CD14-positive monocyte (primary cell): ENCODE data around the gene ZNF281. TPM values are rescaled to one million over a fixed set of nuclear protein-coding genes. Genes with fewer than 3 reads are reported as not detected.

ENCODE experiments used
- DNase-seq, 3 donors: peaks; one replicate each; pipeline ENCODE4 v3.0.0-alpha.2; 2011 to 2022
- H2AFZ ChIP-seq: 2 replicates; pipeline ENCODE4 v1.6.0; 2012; ENCODE audit warnings: mild to moderate bottlenecking, low read depth, low read length, inconsistent platforms; ENCODE audit not compliant: insufficient read depth, poor library complexity, severe bottlenecking
- H3K27ac ChIP-seq, 2 donors: 1 replicate in 1 of 2; 2 replicates in 1 of 2; pipeline ENCODE4 v1.5.1; 2012 to 2013; ENCODE audit warnings: low read length in 2 of 2, control low read depth in 1 of 2, inconsistent platforms in 1 of 2, low read depth in 1 of 2, mild to moderate bottlenecking in 1 of 2
- H3K27me3 ChIP-seq, 2 donors: one replicate each; pipeline versions ENCODE4 v1.6.0 to v1.6.1; 2011 to 2013; ENCODE audit warnings: low read length in 2 of 2; ENCODE audit not compliant: control insufficient read depth in 2 of 2, insufficient read depth in 2 of 2
- H3K36me3 ChIP-seq, 2 donors: replicated peaks in 1 of 2; 1 replicate in 1 of 2; 2 replicates in 1 of 2; pipeline versions ENCODE4 v1.5.1 to v1.6.1; 2012 to 2013; ENCODE audit warnings: low read length in 2 of 2, control low read depth in 1 of 2, inconsistent platforms in 1 of 2, mild to moderate bottlenecking in 1 of 2; ENCODE audit not compliant: insufficient read depth in 2 of 2, control insufficient read depth in 1 of 2
- H3K4me1 ChIP-seq, 2 donors: 1 replicate in 1 of 2; 2 replicates in 1 of 2; pipeline versions ENCODE4 v1.5.1 to v1.6.1; 2012 to 2013; ENCODE audit warnings: low read length in 2 of 2, control low read depth in 1 of 2, inconsistent platforms in 1 of 2, mild to moderate bottlenecking in 1 of 2, moderate library complexity in 1 of 2; ENCODE audit not compliant: insufficient read depth in 2 of 2, control insufficient read depth in 1 of 2
- H3K4me2 ChIP-seq: replicated peaks from 2 replicates; pipeline ENCODE3; 2012; ENCODE audit warnings: low read length, moderate library complexity, mild to moderate bottlenecking; ENCODE audit not compliant: poor library complexity, severe bottlenecking; ENCODE audit errors: extremely low read depth
- H3K4me3 ChIP-seq, 3 experiments: fragments of 200-600 bp in 1 of 3; sonication (generic) in 1 of 3; replicated peaks in 1 of 3; 1 replicate in 2 of 3; 2 replicates in 1 of 3; pipeline ENCODE4 v1.5.1; 2011 to 2013; ENCODE audit warnings: low read length in 3 of 3, mild to moderate bottlenecking in 3 of 3, control low read depth in 2 of 3, low read depth in 2 of 3, inconsistent platforms in 1 of 3, moderate library complexity in 1 of 3
- H3K79me2 ChIP-seq: 2 replicates; pipeline ENCODE4 v1.6.0; 2012; ENCODE audit warnings: mild to moderate bottlenecking, control low read depth, inconsistent platforms, low read length, moderate library complexity; ENCODE audit not compliant: insufficient read depth
- H3K9ac ChIP-seq: 2 replicates; pipeline ENCODE4 v1.6.0; 2017; ENCODE audit warnings: low read length, mild to moderate bottlenecking; ENCODE audit not compliant: insufficient read depth, poor library complexity, severe bottlenecking
- H3K9me3 ChIP-seq, 2 donors: replicated peaks in 1 of 2; 1 replicate in 1 of 2; 2 replicates in 1 of 2; pipeline versions ENCODE4 v1.5.1 to v1.6.1; 2012 to 2013; ENCODE audit warnings: low read length in 2 of 2, control low read depth in 1 of 2; ENCODE audit not compliant: control insufficient read depth in 1 of 2, insufficient read depth in 1 of 2
- H4K20me1 ChIP-seq: 2 replicates; pipeline ENCODE4 v1.6.0; 2012; ENCODE audit warnings: mild to moderate bottlenecking, low read length, control low read depth, moderate library complexity; ENCODE audit not compliant: insufficient read depth
- H3K27ac Mint-ChIP-seq, 7 donors: one replicate each; pipeline ENCODE4 v1.8.0; 2020; ENCODE audit warnings: mild to moderate bottlenecking in 7 of 7, mixed read lengths in 7 of 7, moderate library complexity in 6 of 7, inconsistent platforms in 2 of 7
- H3K27me3 Mint-ChIP-seq, 3 donors: one replicate each; pipeline ENCODE4 v1.8.0; 2021 to 2022; ENCODE audit warnings: low read depth in 3 of 3, mild to moderate bottlenecking in 3 of 3, mixed read lengths in 3 of 3, moderate library complexity in 3 of 3, inconsistent platforms in 1 of 3
- H3K36me3 Mint-ChIP-seq, 2 donors: one replicate each; pipeline ENCODE4 v1.8.0; 2020; ENCODE audit warnings: mixed read lengths in 2 of 2, inconsistent platforms in 1 of 2, mild to moderate bottlenecking in 1 of 2
- H3K4me1 Mint-ChIP-seq: one replicate; pipeline ENCODE4 v1.8.0; 2020; ENCODE audit warnings: mild to moderate bottlenecking, mixed read lengths
- H3K4me3 Mint-ChIP-seq, 2 donors: one replicate each; pipeline ENCODE4 v1.8.0; 2020; ENCODE audit warnings: mild to moderate bottlenecking in 2 of 2, mixed read lengths in 2 of 2, moderate library complexity in 1 of 2
- H3K9me3 Mint-ChIP-seq, 7 donors: one replicate each; pipeline ENCODE4 v1.8.0; 2020 to 2022; ENCODE audit warnings: mixed read lengths in 7 of 7, mild to moderate bottlenecking in 6 of 7, moderate library complexity in 6 of 7, inconsistent platforms in 2 of 7
- WGBS: methylation state at CpG from one replicate; pipeline ENCODE4 v1.1.5; 2013; ENCODE audit warnings: missing lambda C conversion rate; ENCODE audit not compliant: insufficient coverage; 5-methylcytosine and 5-hydroxymethylcytosine counted together
- intact Hi-C, 2 donors: fragments of 100-400 bp; cut with micrococcal nuclease; formaldehyde crosslinking; loops; one replicate each; pipeline versions ENCODE4 v1.15.0 to v1.15.1; 2023
- polyA plus RNA-seq, 3 donors: library from polyadenylated mRNA; depleted of rRNA in 1 of 3; unstranded in 2 of 3; stranded (reverse) in 1 of 3; fragments of 300-500 nt in 2 of 3; fragments of >200 nt in 1 of 3; fragmentation: Illumina TruSeq in 2 of 3; gene quantifications; 1 replicate in 2 of 3; 2 replicates in 1 of 3; pipeline ENCODE4 v1.2.3, GENCODE V29; 2012 to 2021
- TF ChIP-seq, protein P1 (sequence below): fragments of 200-600 bp; IDR thresholded peaks from one replicate; pipeline ENCODE4 v1.8.0; 2022; ENCODE audit warnings: antibody characterized with exemption, mild to moderate bottlenecking

The ZNF281 gene
- polyA plus RNA-seq, 3 donors: 10.5 to 30.6 (median 26.6) TPM

DNA sequence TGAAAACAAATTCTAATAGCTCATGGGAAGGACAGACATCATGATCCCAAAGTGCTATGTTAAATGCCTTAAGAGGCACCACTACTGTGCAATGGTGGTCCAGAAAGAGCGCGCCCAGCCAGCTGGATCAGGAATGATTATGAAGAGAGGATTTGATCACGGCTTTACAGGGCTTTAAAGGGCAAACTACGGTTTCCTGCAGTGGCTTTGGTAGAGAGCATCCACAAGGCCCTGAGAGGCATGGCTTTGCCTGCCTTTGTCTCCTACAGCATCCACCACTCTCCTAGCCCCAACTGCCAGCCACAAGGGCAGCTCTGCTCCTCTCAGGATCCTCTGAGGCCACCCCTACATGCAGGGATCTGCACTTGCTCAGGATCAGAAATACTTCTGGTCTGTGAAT lies 40.7 kb downstream of the ZNF281 start:
- Histone ChIP-seq H3K9ac (no peak overlapping the region), H3K36me3 (no peaks in the 10 kb centered on the region), H4K20me1 (no peaks in the 10 kb centered on the region), H2AFZ (no peak overlapping the region), H3K4me2 (no peak overlapping the region), H3K4me1 (peaks cover 43 to 50% of the 10 kb centered on the region in 2 donors), H3K27ac (no peak overlapping the region), H3K79me2 (no peaks in the 10 kb centered on the region), H3K27me3 (no peaks in the 10 kb centered on the region), H3K4me3 (no peak overlapping the region), H3K9me3 (no peaks in the 10 kb centered on the region)
- no peaks in the 10 kb centered on the region for H3K27me3 Mint-ChIP-seq
- WGBS: 95% methylated on average over 4 of the region's 4 CpGs
- intact Hi-C loops: loop anchor here in 1 of 2 donors (5.0 kb wide), 1 partner anchor 38 kb away; no protein-coding TSS in a partner anchor
- DNase-seq: no peak
- peaks cover 0 to 5% of the 10 kb centered on the region in 2 donors for H3K36me3 Mint-ChIP-seq
- H3K9me3 Mint-ChIP-seq: no peaks in the 10 kb centered on the region
- TF ChIP-seq, protein P1, sequence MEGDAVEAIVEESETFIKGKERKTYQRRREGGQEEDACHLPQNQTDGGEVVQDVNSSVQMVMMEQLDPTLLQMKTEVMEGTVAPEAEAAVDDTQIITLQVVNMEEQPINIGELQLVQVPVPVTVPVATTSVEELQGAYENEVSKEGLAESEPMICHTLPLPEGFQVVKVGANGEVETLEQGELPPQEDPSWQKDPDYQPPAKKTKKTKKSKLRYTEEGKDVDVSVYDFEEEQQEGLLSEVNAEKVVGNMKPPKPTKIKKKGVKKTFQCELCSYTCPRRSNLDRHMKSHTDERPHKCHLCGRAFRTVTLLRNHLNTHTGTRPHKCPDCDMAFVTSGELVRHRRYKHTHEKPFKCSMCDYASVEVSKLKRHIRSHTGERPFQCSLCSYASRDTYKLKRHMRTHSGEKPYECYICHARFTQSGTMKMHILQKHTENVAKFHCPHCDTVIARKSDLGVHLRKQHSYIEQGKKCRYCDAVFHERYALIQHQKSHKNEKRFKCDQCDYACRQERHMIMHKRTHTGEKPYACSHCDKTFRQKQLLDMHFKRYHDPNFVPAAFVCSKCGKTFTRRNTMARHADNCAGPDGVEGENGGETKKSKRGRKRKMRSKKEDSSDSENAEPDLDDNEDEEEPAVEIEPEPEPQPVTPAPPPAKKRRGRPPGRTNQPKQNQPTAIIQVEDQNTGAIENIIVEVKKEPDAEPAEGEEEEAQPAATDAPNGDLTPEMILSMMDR: no peak
- peaks cover 54% of the 10 kb centered on the region for H3K4me1 Mint-ChIP-seq
- no peak overlapping the region for H3K4me3 Mint-ChIP-seq
- peak overlapping the region in 2 of 7 donors; percentile 20 to 91 for H3K27ac Mint-ChIP-seq

DNA sequence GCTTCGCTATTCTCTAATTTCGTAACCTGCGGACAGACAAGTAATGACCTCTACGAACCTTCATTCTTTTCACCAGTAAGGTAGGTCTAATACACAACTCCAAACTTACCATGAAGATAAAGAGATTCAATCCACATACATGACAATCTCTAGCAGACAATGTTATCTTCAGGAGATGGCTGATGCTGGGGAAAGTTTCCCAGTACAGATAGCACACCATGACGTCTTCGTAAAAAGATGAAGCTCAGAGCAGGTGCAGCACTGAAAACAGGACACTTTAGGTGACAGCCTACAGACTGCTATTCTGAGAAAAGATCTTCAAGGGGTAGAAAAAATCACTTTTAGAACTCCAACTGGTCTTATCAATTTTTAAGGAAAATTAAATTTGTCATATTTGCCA lies 41.3 kb downstream of the ZNF281 start:
- peak overlapping the region; percentile 29 for H2AFZ ChIP-seq
- H3K4me1 Mint-ChIP-seq: peaks cover 58% of the 10 kb centered on the region
- no peaks in the 10 kb centered on the region for H4K20me1 ChIP-seq
- H3K9ac ChIP-seq: no peak overlapping the region
- peak overlapping the region; percentile 16 to 91 (median 75) for H3K27ac Mint-ChIP-seq
- peaks cover 0 to 5% of the 10 kb centered on the region in 2 donors for H3K36me3 Mint-ChIP-seq
- H3K36me3 ChIP-seq: no peaks in the 10 kb centered on the region
- peak overlapping the region; percentile 2 to 77 for H3K4me3 Mint-ChIP-seq
- TF ChIP-seq, protein P1: no peak
- H3K79me2 ChIP-seq: no peaks in the 10 kb centered on the region
- peak overlapping the region in 1 of 2 donors; percentile 71 for H3K27ac ChIP-seq
- peak overlapping the region; percentile 51 for H3K4me2 ChIP-seq
- intact Hi-C loops: loop anchor here in 1 of 2 donors (5.0 kb wide), 1 partner anchor 39 kb away; no protein-coding TSS in a partner anchor
- DNase-seq: no peak
- H3K9me3 ChIP-seq: no peaks in the 10 kb centered on the region
- H3K4me3 ChIP-seq: peak overlapping the region in 1 of 3 experiments; percentile 37
- no peaks in the 10 kb centered on the region for H3K27me3 ChIP-seq
- no peaks in the 10 kb centered on the region for H3K27me3 Mint-ChIP-seq
- H3K4me1 ChIP-seq: peaks cover 46 to 55% of the 10 kb centered on the region in 2 donors
- no peaks in the 10 kb centered on the region for H3K9me3 Mint-ChIP-seq
- WGBS: no CpG with 5 or more reads among the region's 6 CpGs
